Ovary (tissue), 3 donors: ENCODE results near the gene ACE.

ENCODE experiments used
- CTCF ChIP-seq, 3 donors: fragments of 450-650 bp in 2 of 3; fragments of 200-600 bp in 1 of 3; IDR thresholded peaks; one replicate each; pipeline versions ENCODE4 v1.5.1 to v1.8.0; 2016 to 2022; ENCODE audit warnings: antibody characterized with exemption in 3 of 3, mild to moderate bottlenecking in 1 of 3
- EP300 ChIP-seq: sonication (generic); formaldehyde crosslinking; IDR thresholded peaks from one replicate; pipeline ENCODE4 v1.6.1; 2017; ENCODE audit warnings: antibody characterized with exemption
- POLR2A ChIP-seq: fragments of 450-650 bp; IDR thresholded peaks from one replicate; pipeline ENCODE4 v1.6.1; 2017; ENCODE audit warnings: antibody characterized with exemption, mild to moderate bottlenecking, moderate library complexity
- donor health status: DM: no; HTN: no; CAD: no.

- TF ChIP-seq EP300 (no peak), CTCF (IDR thresholded peaks at IDR 0.05) (no peak), POLR2A (no peak)
These were observed 63.7 kb downstream of the ACE start for GRCh38 chr17:63540590-63540989.
